HUES48 (cell line): Measurements from ENCODE around the gene VANGL2.

Source experiments
- H3K27ac ChIP-seq: one replicate; pipeline ENCODE4 v1.7.0; 2013; ENCODE audit warnings: low read depth, low read length, inconsistent platforms
- H3K27me3 ChIP-seq: 2 replicates; pipeline ENCODE4 v1.6.1; 2013; ENCODE audit warnings: mild to moderate bottlenecking, low read length; ENCODE audit not compliant: control insufficient read depth, insufficient read depth
- H3K36me3 ChIP-seq: 2 replicates; pipeline ENCODE4 v1.6.1; 2013; ENCODE audit warnings: low read length; ENCODE audit not compliant: control insufficient read depth, insufficient read depth
- H3K4me1 ChIP-seq: 2 replicates; pipeline ENCODE4 v1.6.1; 2013; ENCODE audit warnings: mild to moderate bottlenecking, low read length; ENCODE audit not compliant: control insufficient read depth, insufficient read depth
- H3K4me3 ChIP-seq: 2 replicates; pipeline ENCODE4 v1.5.1; 2013; ENCODE audit warnings: mild to moderate bottlenecking, low read depth, low read length
- H3K9ac ChIP-seq: 2 replicates; pipeline ENCODE4 v1.6.1; 2013; ENCODE audit warnings: mild to moderate bottlenecking, low read depth, low read length, moderate library complexity
- H3K9me3 ChIP-seq: 2 replicates; pipeline ENCODE4 v1.6.1; 2013; ENCODE audit warnings: low read length; ENCODE audit not compliant: control insufficient read depth, insufficient read depth

The VANGL2 gene

DNA sequence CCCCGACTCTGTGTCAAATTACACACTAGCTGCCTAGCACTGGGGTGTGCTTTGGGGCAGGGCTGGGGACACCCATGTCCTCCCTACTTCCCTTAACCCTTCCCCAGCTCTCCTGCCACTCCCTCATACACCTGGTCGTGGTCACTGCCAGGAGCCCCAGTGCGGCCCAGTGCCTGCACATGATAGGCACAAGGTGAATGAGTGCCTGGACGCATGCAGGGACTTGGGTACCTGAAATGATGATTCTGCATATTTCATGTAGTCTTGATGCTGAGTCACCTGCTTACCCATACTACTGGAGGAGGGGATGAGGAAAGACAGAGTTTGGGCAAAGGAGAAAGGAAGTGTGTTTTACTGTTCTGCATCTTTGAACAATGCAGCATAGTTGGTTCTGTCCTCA, 1.5 kb upstream of the VANGL2 start:
- Histone ChIP-seq H3K27ac (no peak overlapping the region), H3K9me3 (no peaks in the 10 kb centered on the region), H3K4me3 (no peak overlapping the region), H3K36me3 (no peaks in the 10 kb centered on the region), H3K27me3 (no peaks in the 10 kb centered on the region), H3K9ac (no peak overlapping the region), H3K4me1 (peaks cover 36% of the 10 kb centered on the region)

GRCh38 chr1:160399544-160400222, 681 bp upstream of the VANGL2 start:
- Histone ChIP-seq H3K27me3 (no peaks in the 10 kb centered on the region), H3K9me3 (no peaks in the 10 kb centered on the region), H3K9ac (peak overlapping the region; percentile 72), H3K27ac (peak overlapping the region; percentile 97), H3K36me3 (no peaks in the 10 kb centered on the region), H3K4me1 (peaks cover 40% of the 10 kb centered on the region), H3K4me3 (peak overlapping the region; percentile 66)

DNA sequence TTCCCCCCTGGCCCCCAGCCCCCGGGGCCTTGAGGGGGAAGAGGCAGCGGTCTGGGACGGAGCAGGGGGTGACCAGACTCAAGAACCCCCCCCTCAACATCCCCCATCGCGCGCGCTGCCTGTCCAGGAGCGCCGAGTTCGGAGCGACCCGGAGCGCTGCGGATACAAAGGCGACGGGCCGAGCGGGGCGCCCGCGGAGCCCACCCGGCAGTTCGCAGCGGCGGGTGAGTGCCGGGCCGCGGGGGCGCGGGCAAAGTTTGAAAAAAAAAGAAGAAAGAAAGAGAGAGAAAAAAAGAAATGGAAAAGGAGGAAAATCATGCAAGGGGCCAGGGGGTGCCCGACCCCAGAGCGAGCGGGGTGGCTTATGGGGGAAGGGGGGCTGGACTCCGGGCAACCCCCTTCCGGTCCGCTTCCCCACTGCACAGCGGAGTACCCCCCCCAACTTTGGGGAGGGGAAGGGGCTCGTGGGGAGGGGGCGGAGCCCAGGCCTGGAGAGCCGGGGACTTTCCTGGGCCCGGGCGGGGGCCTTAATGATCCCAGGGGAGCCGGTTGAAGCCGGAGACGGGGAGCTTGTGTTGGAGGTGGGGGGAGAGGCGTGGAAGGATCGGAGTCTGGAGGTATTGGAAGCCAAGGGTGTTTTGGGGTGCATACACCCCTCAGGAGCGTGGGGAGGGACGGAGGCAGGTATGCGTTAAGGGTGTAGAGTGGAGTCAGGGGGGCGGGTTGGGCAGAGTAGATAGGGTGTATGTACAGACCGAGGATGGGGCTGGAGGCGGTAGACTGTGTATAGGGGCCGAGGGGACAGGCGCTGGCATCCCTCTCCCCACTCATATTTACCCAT, 502 bp downstream of the VANGL2 start:
- H3K9ac ChIP-seq = peak overlapping the region; percentile 73
- peak overlapping the region; percentile 89 for H3K4me3 ChIP-seq
- H3K27ac ChIP-seq = peak overlapping the region; percentile 92

GRCh38 chr1:160401487-160401805, 1.1 kb downstream of the VANGL2 start:
- Histone ChIP-seq H3K4me1 (peaks cover 46% of the 10 kb centered on the region), H3K27me3 (no peaks in the 10 kb centered on the region), H3K9ac (peak overlapping the region; percentile 55)

More for the DNA sequence above, 502 bp downstream of the VANGL2 start:
- Histone ChIP-seq H3K27me3 (no peaks in the 10 kb centered on the region), H3K36me3 (no peaks in the 10 kb centered on the region), H3K9me3 (no peaks in the 10 kb centered on the region), H3K4me1 (peaks cover 44% of the 10 kb centered on the region)

DNA sequence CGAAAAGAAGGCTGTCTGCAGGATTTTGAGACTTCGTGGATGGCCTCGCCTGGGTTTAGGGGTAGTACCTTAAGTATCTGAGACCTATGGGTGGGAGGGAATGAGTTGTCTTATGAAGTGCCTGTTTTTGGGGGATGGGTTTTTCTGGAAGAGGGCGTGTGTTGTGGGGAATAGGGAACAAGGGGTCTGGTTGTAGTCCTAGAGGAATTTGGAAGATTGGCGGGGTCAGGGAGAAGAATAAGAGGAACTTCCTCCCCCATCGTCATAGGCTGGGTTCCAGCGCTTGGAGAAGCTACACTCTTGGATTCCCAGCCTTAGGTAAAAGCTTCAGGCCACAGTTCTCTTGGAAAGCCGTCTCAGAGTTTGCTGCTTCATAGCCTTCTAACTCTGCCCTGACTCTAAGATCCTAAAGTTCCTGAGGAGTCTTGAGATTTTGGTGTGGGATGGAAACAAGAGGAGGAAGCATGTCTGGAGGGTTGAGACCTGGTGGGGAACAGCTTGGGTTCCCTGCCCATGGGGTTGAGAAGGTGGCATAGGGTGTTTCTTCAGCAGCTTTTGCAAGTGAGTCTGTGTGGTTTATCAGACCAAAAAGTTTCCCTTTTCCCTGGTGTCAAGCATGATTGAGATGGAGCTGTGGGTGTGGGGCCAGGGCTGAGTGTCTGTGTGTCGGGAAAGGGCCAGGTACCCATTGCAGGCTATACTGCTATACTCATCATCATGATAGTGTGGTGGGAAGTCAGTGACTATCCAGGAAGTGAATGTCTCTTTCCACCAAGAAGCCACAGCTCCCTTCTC, 1.8 kb downstream of the VANGL2 start:
- peaks cover 46% of the 10 kb centered on the region for H3K4me1 ChIP-seq
- no peaks in the 10 kb centered on the region for H3K27me3 ChIP-seq
- H3K9me3 ChIP-seq = no peaks in the 10 kb centered on the region
- H3K9ac ChIP-seq = no peak overlapping the region
- H3K27ac ChIP-seq = no peak overlapping the region
- H3K36me3 ChIP-seq = peaks cover 3% of the 10 kb centered on the region; the same call in 1 of the 2 replicates
- H3K4me3 ChIP-seq = peak overlapping the region; percentile 89

More at GRCh38 chr1:160401487-160401805, 1.1 kb downstream of the VANGL2 start:
- no peaks in the 10 kb centered on the region for H3K36me3 ChIP-seq
- H3K4me3 ChIP-seq = peak overlapping the region; percentile 89
- H3K9me3 ChIP-seq = no peaks in the 10 kb centered on the region
- H3K27ac ChIP-seq = no peak overlapping the region

DNA sequence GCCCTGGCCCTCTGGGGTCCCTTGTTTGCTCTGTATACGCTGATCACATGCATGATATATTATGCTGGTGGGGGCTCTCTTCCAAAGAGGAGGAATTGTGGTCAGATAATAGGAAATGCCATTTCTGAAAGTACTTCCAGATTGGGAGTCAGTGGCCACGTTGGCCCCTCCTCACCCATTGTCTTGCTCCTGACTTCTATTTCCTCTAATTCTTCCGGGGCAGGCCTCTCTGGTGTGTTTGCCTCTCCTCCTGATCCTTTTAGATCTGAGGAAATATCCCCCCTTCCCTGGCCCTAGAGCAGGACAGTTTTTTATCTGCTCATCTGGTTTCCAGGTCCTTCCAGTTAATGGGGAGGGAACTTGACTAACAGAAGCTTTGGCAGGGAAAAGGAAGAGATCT, 2.9 kb downstream of the VANGL2 start:
- Histone ChIP-seq H3K4me1 (peaks cover 55% of the 10 kb centered on the region), H3K27ac (no peak overlapping the region), H3K9ac (no peak overlapping the region), H3K27me3 (no peaks in the 10 kb centered on the region), H3K4me3 (no peak overlapping the region), H3K36me3 (peaks cover 3% of the 10 kb centered on the region; the same call in 1 of the 2 replicates), H3K9me3 (no peaks in the 10 kb centered on the region)

- no peaks in the 10 kb centered on the region for H3K9me3 ChIP-seq
- H3K27me3 ChIP-seq = no peaks in the 10 kb centered on the region
- peaks cover 3% of the 10 kb centered on the region; the same call in 1 of the 2 replicates for H3K36me3 ChIP-seq
- no peak overlapping the region for H3K4me3 ChIP-seq
- no peak overlapping the region for H3K27ac ChIP-seq
- H3K4me1 ChIP-seq = peaks cover 56% of the 10 kb centered on the region
- no peak overlapping the region for H3K9ac ChIP-seq
These were observed 3.7 kb downstream of the VANGL2 start for GRCh38 chr1:160404094-160404493.

- peaks cover 7% of the 10 kb centered on the region; the same call in 1 of the 2 replicates for H3K36me3 ChIP-seq
- H3K9me3 ChIP-seq = no peaks in the 10 kb centered on the region
- no peak overlapping the region for H3K27ac ChIP-seq
- no peaks in the 10 kb centered on the region for H3K27me3 ChIP-seq
- peaks cover 58% of the 10 kb centered on the region for H3K4me1 ChIP-seq
- H3K9ac ChIP-seq = no peak overlapping the region
- H3K4me3 ChIP-seq = no peak overlapping the region
These were observed 5.0 kb downstream of the VANGL2 start for GRCh38 chr1:160405331-160405877.

DNA sequence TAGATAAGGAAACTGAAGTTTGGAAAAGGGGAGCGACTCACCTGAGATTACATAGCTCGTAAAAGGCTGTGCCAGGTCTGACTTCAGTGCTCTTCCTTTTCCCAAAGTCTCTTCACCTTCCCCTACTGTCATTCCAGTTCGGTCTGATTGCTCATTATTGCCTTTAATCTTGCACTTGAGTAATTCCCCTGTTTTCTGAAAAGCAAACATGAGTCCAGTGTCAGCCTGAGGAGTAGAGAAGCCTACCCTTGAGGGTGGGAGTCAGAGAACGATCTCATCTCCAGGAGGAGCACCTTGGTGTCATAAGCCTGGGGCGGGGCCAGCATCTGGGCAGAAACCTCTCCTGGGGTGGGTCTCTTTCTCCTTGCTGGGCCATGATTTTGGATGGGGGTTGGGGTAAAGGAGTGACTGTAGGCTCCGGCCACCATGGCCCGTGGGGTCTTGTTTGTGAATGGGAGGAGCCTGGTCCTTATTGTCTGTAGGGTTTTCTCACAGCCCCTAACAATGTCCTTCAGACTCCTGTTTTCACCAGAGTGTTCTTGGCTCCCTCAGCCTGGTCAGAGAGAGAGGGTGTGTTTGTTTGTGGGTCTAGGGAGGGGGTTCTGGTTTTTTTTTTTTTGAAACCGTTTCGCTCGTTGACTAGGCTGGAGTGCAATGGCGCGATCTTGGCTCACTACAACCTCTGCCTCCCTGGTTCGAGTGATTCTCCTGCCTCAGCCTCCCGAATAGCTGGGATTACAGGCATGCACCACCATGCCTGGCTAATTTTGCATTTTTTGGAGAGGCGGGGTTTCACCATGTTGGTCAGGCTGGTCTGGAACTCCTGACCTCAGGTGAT, 6.0 kb downstream of the VANGL2 start:
- Histone ChIP-seq H3K27me3 (no peaks in the 10 kb centered on the region), H3K27ac (no peak overlapping the region), H3K4me3 (no peak overlapping the region), H3K4me1 (peaks cover 67% of the 10 kb centered on the region), H3K36me3 (peaks cover 7% of the 10 kb centered on the region; the same call in 1 of the 2 replicates), H3K9me3 (no peaks in the 10 kb centered on the region), H3K9ac (no peak overlapping the region)
